Smooth muscle cell (in vitro differentiated cells): ENCODE data around the gene CRCP. TPM values are rescaled to one million over a fixed set of nuclear protein-coding genes. Genes with fewer than 3 reads are reported as not detected.

Source experiments
- DNase-seq: peaks from one replicate; lab custom pipeline; 2025; ENCODE audit not compliant: unreplicated experiment; lab: John Stamatoyannopoulos, UW
- H2AFZ ChIP-seq: fragments of 200-600 bp; sonication (generic); 2 replicates; pipeline ENCODE4 v1.6.0; 2016; ENCODE audit warnings: antibody characterized with exemption, low read depth, mild to moderate bottlenecking
- H3F3A ChIP-seq: fragments of 200-600 bp; sonication (generic); 2 replicates; pipeline ENCODE4 v1.6.0; 2017; ENCODE audit warnings: antibody characterized with exemption, low read depth
- H3K27ac ChIP-seq: fragments of 200-600 bp; sonication (generic); 2 replicates; pipeline ENCODE4 v1.5.1; 2016; ENCODE audit warnings: low read depth, mild to moderate bottlenecking
- H3K27me3 ChIP-seq: fragments of 200-600 bp; sonication (generic); 2 replicates; pipeline ENCODE4 v1.6.1; 2016; ENCODE audit warnings: low read depth, mild to moderate bottlenecking
- H3K36me3 ChIP-seq: fragments of 200-600 bp; sonication (generic); 2 replicates; pipeline ENCODE4 v1.5.1; 2016; ENCODE audit warnings: low read depth
- H3K4me1 ChIP-seq: fragments of 200-600 bp; sonication (generic); 2 replicates; pipeline ENCODE4 v1.5.1; 2016; ENCODE audit warnings: low read depth
- H3K4me2 ChIP-seq: fragments of 200-600 bp; sonication (generic); 2 replicates; pipeline ENCODE4 v1.6.0; 2016; ENCODE audit warnings: mild to moderate bottlenecking
- H3K4me3 ChIP-seq: fragments of 200-600 bp; sonication (generic); 2 replicates; pipeline ENCODE4 v1.5.1; 2016; ENCODE audit warnings: mild to moderate bottlenecking
- H3K79me2 ChIP-seq: fragments of 200-600 bp; sonication (generic); 2 replicates; pipeline ENCODE4 v1.6.0; 2016; ENCODE audit warnings: low read depth, mild to moderate bottlenecking
- H3K9ac ChIP-seq: fragments of 200-600 bp; sonication (generic); 2 replicates; pipeline ENCODE4 v1.6.0; 2016; ENCODE audit warnings: low read depth
- H3K9me3 ChIP-seq: fragments of 200-600 bp; sonication (generic); replicated peaks from 2 replicates; pipeline ENCODE4 v1.5.1; 2016; ENCODE audit warnings: low read depth
- H4K20me1 ChIP-seq: fragments of 200-600 bp; sonication (generic); 2 replicates; pipeline ENCODE4 v1.6.0; 2016; ENCODE audit warnings: low read depth
- WGBS: methylation state at CpG from one replicate; pipeline ENCODE4 v1.1.7; 2016; ENCODE audit warnings: low lambda C conversion rate; 5-methylcytosine and 5-hydroxymethylcytosine counted together
- polyA plus RNA-seq: library from polyadenylated mRNA; unstranded; fragments of >200 nt; fragmentation: Nextera tagmentation; extraction: Ambion mirVana; gene quantifications from 2 replicates; pipeline ENCODE4 v1.2.1, GENCODE V29; 2016
- total RNA-seq: library from RNA; depleted of rRNA; stranded (reverse); fragments of >200 nt; gene quantifications from 2 replicates; pipeline ENCODE4 v1.2.3, GENCODE V29; 2014
- TF ChIP-seq, protein P1 (sequence below): fragments of 200-600 bp; sonication (generic); IDR thresholded peaks from 2 replicates; pipeline ENCODE4 v1.5.1; 2017; ENCODE audit warnings: borderline replicate concordance, mild to moderate bottlenecking, antibody characterized with exemption; ENCODE audit not compliant: insufficient read depth, poor library complexity, severe bottlenecking

The CRCP gene
- total and polyA plus RNA-seq, 2 experiments from 2014 or later: 13.6 to 13.7 TPM

DNA sequence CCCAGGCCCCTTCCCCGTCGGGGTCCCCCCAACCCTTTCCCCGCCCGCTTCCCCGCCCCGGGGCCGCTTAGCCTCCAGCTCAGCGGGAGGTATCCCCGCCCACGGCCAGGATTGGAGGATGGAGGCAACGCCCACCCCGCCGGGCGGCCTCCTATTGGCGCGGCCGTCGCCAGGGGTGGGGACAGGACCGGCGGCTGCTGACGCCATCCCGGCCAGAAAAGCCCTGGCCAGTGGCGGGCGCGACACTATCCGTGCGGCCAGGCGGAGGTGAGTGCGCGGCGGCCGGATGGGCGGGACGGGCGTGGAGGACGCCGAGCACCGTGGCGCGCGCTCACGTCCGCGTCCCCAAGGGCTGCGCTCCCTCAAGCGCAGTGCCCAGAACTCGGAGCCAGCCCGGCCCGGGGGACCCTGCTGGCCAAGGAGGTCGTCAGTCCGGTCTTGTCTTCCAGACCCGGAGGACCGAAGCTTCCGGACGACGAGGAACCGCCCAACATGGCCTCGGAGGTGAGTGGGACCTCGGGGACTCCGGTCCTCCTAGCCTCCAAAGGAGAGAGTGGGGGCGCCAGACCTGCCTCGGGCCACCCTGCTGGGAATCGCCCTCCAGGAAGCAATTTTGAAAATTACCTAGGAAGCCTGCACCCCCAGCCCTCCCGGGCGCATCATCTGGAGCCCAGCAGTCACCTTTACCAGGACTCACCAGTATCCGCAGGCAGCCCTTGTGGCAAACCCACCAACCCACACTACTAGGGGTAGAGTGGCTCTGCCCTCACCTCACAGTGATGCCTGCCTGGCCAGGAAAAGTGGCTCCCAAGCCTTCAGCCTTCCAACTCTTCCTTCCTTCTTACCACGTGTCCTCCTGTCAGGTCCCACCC is 38.8 kb upstream of the CRCP start, which contains the start of gene ASL:
TSS of gene ASL (plus strand) at position 230 of the 872 bp plus-strand sequence. CDS start at position 493, 263 bp downstream.
- peaks cover 5% of the 10 kb centered on the region for H3K4me1 ChIP-seq
- H3K9ac ChIP-seq: peak within 1 kb of the TSS; percentile 71

DNA sequence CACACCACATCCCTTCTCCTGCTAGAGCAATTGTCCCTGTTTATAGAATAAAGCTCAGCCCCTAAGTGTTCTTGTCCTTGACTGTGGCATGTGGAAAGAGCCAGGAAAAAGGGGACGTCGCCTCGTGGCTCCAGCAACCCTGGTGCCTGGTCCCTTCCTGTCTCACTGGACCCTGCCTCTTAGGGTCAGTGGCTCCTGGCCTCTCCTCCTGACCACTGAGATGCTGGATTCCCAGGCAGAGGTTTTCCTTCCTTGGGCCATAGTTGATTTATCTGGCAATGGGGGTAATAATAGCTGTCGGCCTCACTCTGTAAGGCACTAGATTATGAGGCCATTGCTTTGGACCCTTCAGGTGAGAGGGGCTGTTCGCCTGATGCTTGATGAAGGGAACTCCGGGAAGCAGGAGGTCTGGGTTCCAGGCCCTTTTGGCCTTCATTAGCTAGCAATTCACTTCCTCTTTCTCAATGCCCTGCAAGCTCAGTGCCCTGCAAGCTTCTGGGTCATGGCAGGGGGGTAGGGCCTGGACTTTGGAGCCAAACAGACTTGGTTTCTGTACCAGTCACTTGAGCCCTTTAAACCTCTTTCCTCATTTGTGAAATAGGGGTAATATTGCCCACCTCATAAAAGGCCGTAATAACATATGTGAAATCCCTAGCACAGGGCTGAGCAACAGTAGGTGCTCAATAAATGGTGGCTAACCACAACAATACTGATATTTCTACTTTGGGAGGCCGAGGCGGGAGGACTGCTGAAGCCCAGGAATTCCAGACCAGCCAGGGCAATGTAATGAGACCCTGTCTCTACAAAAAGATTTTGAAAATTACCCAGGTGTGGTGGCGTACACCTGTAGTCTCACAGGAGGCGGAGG is 38.0 kb upstream of the CRCP start:
- H3K36me3 ChIP-seq: no peaks in the 10 kb centered on the region
- DNase-seq: no peak
- H3K4me3 ChIP-seq: peak overlapping the region; percentile 90
- H3K4me2 ChIP-seq: peak overlapping the region; percentile 97
- H3K9ac ChIP-seq: no peak overlapping the region
- no peak overlapping the region for H3K27ac ChIP-seq
- H3K9me3 ChIP-seq: no peaks in the 10 kb centered on the region
- H3K4me1 ChIP-seq: peaks cover 5% of the 10 kb centered on the region
- no peaks in the 10 kb centered on the region for H4K20me1 ChIP-seq
- WGBS: 87% methylated on average over 11 of the region's 11 CpGs
- no peaks in the 10 kb centered on the region for H3F3A ChIP-seq
- peak overlapping the region; percentile 91 for H2AFZ ChIP-seq
- H3K79me2 ChIP-seq: peaks cover 11% of the 10 kb centered on the region
- TF ChIP-seq, protein P1, sequence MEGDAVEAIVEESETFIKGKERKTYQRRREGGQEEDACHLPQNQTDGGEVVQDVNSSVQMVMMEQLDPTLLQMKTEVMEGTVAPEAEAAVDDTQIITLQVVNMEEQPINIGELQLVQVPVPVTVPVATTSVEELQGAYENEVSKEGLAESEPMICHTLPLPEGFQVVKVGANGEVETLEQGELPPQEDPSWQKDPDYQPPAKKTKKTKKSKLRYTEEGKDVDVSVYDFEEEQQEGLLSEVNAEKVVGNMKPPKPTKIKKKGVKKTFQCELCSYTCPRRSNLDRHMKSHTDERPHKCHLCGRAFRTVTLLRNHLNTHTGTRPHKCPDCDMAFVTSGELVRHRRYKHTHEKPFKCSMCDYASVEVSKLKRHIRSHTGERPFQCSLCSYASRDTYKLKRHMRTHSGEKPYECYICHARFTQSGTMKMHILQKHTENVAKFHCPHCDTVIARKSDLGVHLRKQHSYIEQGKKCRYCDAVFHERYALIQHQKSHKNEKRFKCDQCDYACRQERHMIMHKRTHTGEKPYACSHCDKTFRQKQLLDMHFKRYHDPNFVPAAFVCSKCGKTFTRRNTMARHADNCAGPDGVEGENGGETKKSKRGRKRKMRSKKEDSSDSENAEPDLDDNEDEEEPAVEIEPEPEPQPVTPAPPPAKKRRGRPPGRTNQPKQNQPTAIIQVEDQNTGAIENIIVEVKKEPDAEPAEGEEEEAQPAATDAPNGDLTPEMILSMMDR: no peak
- no peaks in the 10 kb centered on the region for H3K27me3 ChIP-seq

More for the DNA sequence above, 38.8 kb upstream of the CRCP start, which contains the start of gene ASL:
- H3K9me3 ChIP-seq: no peaks in the 10 kb centered on the region
- peak within 1 kb of the TSS; percentile 97 for H3K4me2 ChIP-seq
- H3K36me3 ChIP-seq: no peaks in the 10 kb centered on the region
- H3F3A ChIP-seq: no peaks in the 10 kb centered on the region
- peak; percentile 74 for DNase-seq
- no peak within 1 kb of the TSS for H3K27ac ChIP-seq
- TF ChIP-seq, protein P1: no peak
- H4K20me1 ChIP-seq: no peaks in the 10 kb centered on the region
- H3K4me3 ChIP-seq: peak within 1 kb of the TSS; percentile 90
- peak within 1 kb of the TSS; percentile 91 for H2AFZ ChIP-seq
- no peaks in the 10 kb centered on the region for H3K27me3 ChIP-seq
- H3K79me2 ChIP-seq: peaks cover 11% of the 10 kb centered on the region
- 1% methylated on average over 42 of the region's 67 CpGs for WGBS

DNA sequence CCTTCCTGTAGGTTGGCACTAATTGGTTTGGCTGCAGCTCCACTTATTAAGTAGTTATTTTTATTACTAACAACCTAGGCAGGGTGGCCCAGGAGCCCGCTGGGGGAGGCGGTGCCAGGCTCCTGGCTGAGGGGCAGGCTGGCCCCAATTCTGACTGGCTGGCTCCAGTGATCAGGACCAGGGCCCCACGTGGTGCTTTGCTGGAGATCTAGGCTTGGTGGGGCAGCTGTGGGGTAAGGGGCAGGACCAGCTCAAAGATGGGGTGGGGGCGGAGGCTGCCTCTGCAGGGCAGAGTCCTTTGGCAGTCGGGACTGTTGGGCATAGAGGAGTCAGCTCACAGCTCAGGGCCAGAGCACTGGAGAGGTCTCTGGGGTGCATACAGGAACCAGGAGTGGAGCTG is 36.6 kb upstream of the CRCP start:
- no peaks in the 10 kb centered on the region for H4K20me1 ChIP-seq
- peaks cover 5% of the 10 kb centered on the region for H3K4me1 ChIP-seq
- no peak for DNase-seq
- WGBS: 92% methylated on average over 5 of the region's 5 CpGs
- no peak overlapping the region for H2AFZ ChIP-seq
- TF ChIP-seq, protein P1: no peak
- no peaks in the 10 kb centered on the region for H3K9me3 ChIP-seq
- no peaks in the 10 kb centered on the region for H3K27me3 ChIP-seq
- H3K4me3 ChIP-seq: no peak overlapping the region
- H3K36me3 ChIP-seq: no peaks in the 10 kb centered on the region
- peaks cover 11% of the 10 kb centered on the region for H3K79me2 ChIP-seq
- no peak overlapping the region for H3K9ac ChIP-seq
- no peaks in the 10 kb centered on the region for H3F3A ChIP-seq
- H3K4me2 ChIP-seq: no peak overlapping the region
- no peak overlapping the region for H3K27ac ChIP-seq
